GM21515 (cell line): ENCODE results near the gene BNC2.
"Not testable (repeated sequence)": the region's sequence is repeated elsewhere in the genome, so short reads cannot be mapped to it uniquely, and the experiment has no call there.

Experiments used
- ATAC-seq: cut with Tn5 transposase; IDR thresholded peaks from one replicate; pipeline ENCODE4 v1.9.1; 2021; ENCODE audit not compliant: unreplicated experiment

BNC2 gene

DNA sequence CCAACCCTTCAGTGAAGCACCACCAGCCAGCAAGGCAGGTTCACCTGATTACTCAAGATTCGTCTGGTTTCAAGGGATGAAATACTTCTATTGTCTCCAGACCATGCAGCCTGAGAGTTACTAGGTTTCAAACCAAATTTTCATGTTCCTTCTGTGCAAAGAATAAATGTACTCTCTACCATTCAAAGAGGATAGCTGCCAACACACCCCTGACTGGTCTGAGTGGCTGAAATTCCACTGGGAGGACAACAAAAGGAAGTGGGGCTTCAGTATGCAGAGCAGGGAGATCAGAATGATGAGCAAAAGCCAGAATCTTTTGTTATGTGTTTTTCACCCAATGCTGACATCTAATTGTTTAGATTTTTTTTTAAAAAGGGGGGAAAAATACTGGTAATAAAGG lies 356.3 kb downstream of the BNC2 start:
- no peak for ATAC-seq

- no peak for ATAC-seq
Observed at GRCh38 chr9:16512281-16512680, 358.2 kb downstream of the BNC2 start.

- no peak for ATAC-seq
Observed at GRCh38 chr9:16510482-16510881, 360.0 kb downstream of the BNC2 start.

- no peak for ATAC-seq
Observed at GRCh38 chr9:16509997-16510396, 360.5 kb downstream of the BNC2 start.

DNA sequence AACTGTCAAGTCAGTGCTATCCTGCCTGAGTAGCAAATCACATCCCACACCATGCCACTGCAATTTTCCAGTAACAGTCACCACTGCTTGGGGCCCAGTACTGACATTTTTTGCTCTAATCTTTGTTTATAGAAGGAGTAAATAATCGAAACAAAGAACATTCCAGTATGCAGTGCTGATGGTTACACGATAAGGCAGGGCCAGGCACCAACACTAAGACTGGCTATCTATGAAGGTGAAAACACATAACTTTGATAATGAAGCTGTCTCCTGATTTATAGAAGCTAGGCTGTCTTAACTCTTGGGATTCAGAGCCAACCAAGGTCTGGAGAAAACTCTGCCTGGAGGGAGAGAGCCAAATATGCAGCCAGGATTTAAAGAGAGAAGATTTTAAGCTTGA lies 365.3 kb downstream of the BNC2 start:
- no peak for ATAC-seq

GRCh38 chr9:16501726-16502125 lies 368.7 kb downstream of the BNC2 start:
- ATAC-seq: no peak

GRCh38 chr9:16501141-16501540 lies 369.3 kb downstream of the BNC2 start:
- no peak for ATAC-seq

DNA sequence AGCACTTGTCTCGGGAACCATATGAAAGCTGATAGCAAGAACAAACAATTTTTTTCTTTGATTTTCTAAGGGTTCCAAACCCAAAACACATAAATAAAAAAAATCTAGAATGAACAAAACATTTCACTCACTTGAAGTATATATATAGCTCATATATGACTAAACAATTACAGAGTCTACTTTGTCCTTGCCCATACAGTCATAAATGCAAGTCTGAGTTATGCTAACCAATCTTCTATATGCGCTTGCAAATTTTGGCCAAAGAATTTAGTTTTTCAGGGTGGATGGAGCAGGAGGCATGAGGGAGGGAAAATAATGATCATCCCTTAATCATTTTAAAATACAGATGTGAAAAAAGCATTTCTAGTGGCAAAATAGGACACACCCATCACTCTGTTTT lies 370.1 kb downstream of the BNC2 start:
- no peak for ATAC-seq

GRCh38 chr9:16499892-16500291 lies 370.6 kb downstream of the BNC2 start:
- no peak for ATAC-seq

DNA sequence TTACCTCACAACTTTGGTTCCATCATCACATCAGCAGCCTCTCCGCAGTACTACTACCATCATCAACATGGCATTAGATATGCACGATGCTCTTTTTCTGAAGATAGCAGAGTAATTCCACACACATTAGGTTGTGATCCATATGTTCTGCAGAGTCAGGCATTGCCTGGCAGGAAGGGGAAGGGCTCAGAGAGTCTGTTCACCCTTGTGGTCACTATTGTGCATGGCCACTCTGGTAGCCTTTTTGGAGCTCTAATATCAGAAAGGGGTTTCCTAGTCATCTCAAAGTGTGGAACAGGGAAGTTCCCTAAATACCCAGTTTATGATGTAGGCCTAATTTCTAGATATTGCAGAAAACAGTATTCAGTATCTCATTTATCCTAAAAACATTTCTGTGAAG lies 373.6 kb downstream of the BNC2 start:
- ATAC-seq: no peak

GRCh38 chr9:16487915-16488314 lies 382.6 kb downstream of the BNC2 start:
- no peak for ATAC-seq

- no peak for ATAC-seq
Observed at GRCh38 chr9:16485575-16486321, 384.7 kb downstream of the BNC2 start.

DNA sequence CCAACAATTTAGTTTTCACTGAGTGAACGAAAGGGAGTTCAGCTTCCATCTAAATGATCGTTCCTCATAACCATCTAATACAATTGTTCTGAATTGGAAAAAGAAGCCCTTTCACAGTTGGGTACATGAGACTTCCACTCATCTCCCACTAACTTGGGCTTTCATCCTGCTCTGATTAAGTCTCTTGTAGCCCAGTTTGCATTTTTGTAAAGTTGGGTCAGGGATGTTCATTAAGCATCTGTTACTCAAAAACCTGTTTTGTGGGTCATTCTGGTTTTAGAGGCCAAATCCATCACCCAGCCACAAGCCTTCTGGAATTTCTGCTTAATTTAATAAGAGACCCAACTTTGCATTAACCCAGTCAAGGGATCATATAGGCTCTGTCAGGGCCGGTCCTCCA lies 385.3 kb downstream of the BNC2 start:
- ATAC-seq: no peak

DNA sequence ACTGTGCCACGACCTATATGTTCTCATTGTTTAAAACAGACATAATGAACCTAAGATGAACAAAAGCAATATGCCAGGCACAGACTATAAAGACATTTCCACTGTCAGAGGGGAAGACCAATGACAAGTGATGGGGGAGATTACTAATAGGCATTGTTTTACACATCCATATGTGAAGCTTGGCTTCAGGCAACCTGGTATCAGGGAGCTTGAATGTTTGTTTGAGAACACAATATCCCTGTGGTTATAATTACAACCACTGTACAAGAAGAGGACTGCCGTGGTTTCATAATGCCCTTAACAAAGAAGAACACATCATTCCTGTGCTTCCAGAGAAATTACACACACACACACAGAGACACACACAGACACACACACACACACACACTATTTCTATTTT lies 385.7 kb downstream of the BNC2 start:
- no peak for ATAC-seq

GRCh38 chr9:16484180-16484579 lies 386.3 kb downstream of the BNC2 start:
- ATAC-seq: no peak

DNA sequence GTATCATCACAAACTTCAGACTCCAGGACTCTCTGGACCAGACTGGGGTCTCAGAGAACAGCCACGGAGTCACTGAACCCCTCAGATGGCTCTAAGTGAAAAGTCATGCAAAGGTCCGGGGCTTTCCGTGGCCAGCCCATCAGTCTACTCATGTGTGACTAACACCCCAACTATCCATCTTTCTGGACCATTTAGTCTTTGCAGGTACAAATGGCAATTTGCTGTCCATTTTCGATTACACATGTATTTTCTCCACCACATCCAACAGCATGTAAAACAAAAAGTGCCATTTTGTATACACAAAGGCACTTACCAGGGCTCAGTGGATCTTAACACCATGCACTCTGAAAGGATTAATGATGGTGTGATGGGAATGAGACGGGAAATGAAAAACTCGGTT lies 387.7 kb downstream of the BNC2 start:
- ATAC-seq: no peak

DNA sequence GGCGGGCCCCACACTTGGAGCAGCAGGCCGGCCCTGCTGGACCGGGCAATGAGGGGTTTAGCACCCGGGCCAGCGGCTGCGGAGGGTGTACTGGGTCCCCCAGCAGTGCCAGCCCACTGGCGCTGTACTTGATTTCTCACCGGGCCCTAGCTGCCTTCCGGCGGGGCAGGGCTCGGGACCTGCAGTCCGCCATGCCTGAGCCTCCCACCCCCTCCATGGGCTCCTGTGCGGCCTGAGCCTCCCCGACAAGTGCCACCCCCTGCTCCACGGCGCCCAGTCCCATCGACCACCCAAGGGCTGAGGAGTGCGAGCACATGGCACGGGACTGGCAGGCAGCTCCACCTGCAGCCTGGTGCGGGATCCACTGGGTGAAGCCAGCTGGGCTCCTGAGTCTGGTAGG lies 389.9 kb downstream of the BNC2 start:
- ATAC-seq: not testable (repeated sequence)

DNA sequence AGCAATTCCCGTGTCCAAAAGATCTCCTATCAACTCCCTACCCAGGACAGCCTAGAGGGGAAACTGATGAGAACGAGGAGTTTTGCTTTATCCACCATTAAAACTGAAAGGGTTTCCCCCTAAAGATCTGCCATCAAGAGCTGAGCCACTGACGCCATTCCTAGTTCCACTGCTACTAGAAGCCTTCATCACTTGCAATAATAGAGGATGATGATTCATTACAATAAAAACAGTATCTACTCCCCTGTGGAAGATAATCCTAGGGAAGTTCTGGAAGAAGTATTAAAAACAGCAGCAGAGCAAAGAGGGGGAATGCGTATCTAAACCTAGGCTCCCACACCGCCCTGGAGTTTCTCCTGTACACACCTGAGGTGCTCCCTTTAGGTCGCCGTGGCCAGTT lies 394.5 kb downstream of the BNC2 start:
- no peak for ATAC-seq

DNA sequence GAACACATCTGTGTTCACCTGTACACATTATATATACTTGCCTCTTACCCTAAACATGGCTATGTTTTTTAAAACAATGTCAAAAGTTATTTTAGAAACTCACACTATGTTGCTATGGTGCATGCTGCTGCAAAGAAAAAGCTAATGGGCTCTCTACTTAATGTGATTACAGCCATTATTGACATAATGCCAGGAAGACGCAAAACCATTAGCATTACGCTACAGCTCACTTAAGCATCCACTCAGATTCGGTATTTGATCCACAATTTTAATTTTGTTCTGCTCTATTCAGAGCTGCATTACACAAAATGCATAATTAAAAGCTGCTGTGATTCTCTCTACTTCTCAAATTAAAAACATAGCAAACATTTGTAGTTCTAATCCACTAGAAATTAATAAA lies 395.2 kb downstream of the BNC2 start:
- no peak for ATAC-seq

DNA sequence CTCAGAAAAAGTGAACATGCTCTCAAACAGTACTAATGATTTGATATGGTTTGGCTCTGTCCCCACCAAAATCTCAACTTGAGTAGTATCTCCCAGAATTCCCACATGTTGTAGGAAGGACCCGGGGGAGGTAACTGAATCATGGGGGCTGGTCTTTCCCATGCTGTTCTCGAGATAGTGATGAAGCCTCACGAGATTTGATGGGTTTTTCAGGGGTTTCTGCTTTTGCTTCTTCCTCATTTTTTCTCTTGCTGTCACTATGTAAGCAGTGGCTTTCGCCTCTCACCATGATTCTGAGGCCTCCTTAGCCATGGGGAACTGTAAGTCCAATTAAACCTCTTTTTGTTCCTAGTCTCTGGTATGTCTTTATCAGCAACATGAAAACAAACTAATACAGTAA lies 401.3 kb downstream of the BNC2 start:
- ATAC-seq: no peak

- no peak for ATAC-seq
Observed at GRCh38 chr9:16461851-16462250, 408.6 kb downstream of the BNC2 start.

DNA sequence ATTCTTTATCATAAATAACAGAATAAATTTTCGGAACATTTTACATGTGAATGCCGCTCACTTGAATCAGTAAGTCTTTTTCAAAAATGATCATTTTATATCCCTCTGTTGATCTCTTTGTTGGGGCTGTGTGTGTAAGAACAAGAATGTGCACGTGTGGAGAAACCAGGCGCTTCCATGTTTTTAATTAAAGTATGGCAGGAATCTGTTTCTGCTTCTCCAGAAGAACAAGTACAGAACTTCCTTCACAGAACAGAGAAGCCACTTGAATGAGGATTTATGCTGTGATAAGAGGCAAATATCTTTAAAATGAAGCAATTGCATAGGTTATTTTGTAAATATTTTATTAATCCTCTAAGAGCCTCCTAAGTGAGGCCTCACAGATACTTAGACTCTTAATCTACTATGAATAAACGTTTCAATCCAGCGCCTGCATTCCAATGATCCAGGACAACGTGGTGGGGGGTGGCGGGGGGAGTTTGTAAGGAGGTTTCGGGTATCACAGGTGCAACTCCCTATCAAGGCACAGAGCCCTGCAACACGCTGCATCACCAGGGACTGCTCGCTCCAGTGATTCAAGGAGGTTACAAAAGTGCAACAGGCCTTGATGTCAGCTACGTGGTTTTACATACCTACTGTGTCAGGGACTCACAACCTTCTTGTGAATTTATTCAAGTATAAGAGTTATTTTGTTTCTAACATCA lies 409.2 kb downstream of the BNC2 start:
- ATAC-seq: no peak

GRCh38 chr9:16460696-16461095 lies 409.8 kb downstream of the BNC2 start:
- no peak for ATAC-seq
